ENCODE results near the gene FAM222A.

Gene FAM222A

DNA sequence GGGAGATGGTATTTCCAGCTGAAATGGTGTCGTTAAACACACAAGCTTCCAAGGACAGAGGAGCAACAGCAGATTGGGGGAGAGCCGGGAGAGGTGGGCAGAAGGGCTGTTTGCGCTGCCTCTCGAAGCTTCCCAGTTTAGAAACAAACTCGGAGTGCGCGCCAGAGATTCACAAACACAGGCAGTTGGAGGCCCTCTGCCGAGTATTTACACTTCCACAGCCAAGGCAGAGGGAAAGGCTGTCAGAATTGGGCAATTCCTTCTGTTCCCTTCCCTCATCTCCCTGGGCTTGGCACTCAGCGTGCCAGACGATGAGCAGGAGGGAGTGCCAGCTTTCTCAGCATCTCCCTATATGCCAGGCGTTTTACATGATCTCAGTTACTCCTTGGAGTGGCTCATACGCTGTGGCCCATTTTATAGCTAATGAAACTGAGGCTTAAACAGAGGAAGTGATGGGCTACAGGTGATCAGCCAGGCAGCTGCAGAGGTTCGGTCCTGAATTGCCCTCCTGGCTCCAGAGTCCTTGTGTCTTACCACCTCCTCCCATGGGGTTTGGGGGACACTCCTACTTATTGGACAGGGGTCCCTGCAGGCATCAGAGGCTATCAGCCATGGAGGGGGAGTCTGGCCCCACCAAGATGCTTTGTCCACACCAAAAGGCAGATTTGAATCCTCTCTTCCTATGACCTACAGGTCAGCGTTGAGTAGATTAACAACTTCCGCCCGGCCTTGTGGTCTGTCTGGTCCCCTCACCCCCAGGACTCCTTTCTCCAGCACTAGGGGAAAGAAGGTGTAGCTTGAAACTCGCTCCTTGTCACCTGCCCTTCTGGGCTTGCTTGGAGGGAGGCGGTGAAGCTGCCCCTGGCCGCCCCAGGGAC lies 3.1 kb downstream of the FAM222A start:
- TF ChIP-seq ISL1 (CRISPR knock-in tag; IDR thresholded peaks at IDR 0.05): no peak
- TF ChIP-seq TSHZ2 (CRISPR knock-in tag; IDR thresholded peaks at IDR 0.05): no peak
- no peak for TF ChIP-seq ZNF565 (CRISPR knock-in tag; conservative IDR thresholded peaks at IDR 0.05; ENCODE audit: low read depth)
- TF ChIP-seq ZFP3 (CRISPR knock-in tag; IDR thresholded peaks at IDR 0.05): no peak
- TF ChIP-seq CSRNP3 (CRISPR knock-in tag; IDR thresholded peaks at IDR 0.05): no peak
- peak; percentile 9; the same call in 1 of the 2 replicates for TF ChIP-seq ZNF70 (CRISPR knock-in tag; IDR thresholded peaks at IDR 0.05)
- TF ChIP-seq, protein P1, sequence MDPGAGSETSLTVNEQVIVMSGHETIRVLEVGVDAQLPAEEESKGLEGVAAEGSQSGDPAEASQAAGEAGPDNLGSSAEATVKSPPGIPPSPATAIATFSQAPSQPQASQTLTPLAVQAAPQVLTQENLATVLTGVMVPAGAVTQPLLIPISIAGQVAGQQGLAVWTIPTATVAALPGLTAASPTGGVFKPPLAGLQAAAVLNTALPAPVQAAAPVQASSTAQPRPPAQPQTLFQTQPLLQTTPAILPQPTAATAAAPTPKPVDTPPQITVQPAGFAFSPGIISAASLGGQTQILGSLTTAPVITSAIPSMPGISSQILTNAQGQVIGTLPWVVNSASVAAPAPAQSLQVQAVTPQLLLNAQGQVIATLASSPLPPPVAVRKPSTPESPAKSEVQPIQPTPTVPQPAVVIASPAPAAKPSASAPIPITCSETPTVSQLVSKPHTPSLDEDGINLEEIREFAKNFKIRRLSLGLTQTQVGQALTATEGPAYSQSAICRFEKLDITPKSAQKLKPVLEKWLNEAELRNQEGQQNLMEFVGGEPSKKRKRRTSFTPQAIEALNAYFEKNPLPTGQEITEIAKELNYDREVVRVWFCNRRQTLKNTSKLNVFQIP (CRISPR knock-in tag; IDR thresholded peaks at IDR 0.05; ENCODE audit: borderline replicate concordance, low read depth): no peak
- TF ChIP-seq PPARA (CRISPR knock-in tag; IDR thresholded peaks at IDR 0.05; ENCODE audit: borderline replicate concordance): no peak
- no peak for TF ChIP-seq ZNF8 (CRISPR knock-in tag; IDR thresholded peaks at IDR 0.05)
- ATAC-seq: no peak

DNA sequence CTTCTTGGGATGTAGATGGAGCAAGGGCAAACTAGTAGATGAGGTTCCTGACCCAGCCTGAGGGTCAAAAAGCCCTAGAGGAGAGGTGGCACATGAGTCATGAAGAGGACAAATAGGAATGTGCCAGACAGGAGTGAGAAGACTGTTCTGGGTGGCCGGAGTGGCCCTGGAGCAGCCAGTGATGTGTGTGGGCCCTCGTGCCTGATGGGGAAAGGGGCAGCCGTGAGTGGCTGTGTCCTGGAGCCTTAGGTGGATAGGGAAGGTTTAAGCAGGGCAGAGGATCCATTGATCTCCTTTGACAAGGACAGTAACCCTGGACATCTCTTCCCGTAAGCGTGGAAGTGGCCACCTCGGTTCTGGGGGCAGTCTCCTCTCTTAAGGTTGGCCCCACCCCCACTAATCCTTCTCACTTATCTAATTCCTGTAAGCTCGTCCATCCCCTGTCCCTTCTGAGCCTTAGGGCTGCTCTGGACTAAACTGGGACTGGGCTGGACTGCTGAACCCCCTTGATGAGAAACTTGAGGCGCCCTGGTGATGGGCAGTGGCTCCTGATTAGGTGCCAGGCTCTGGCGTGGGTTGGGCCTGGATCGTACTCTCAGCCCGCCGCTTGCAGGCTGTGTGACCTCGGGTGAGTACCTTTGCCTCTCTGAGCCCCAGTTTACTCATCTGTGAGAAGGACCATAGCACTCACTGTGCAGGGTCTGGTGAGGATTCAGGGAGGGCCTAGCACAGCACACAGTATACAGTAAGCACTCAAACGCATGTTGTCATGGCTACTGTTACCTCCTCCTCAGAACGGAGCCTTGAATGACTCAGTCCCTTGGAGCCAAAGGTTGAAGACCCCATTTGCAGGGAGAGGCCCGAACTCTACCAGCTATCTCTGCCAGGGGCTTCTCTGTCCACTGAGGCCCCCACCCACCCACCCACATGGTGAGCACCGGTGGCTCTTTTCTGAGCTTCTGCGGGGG lies 4.0 kb downstream of the FAM222A start:
- no peak for ATAC-seq
- TF ChIP-seq TSHZ2 (CRISPR knock-in tag; IDR thresholded peaks at IDR 0.05): no peak
- TF ChIP-seq ZFP3 (CRISPR knock-in tag; IDR thresholded peaks at IDR 0.05): no peak
- TF ChIP-seq ZNF70 (CRISPR knock-in tag; IDR thresholded peaks at IDR 0.05): no peak
- no peak for TF ChIP-seq ZNF8 (CRISPR knock-in tag; IDR thresholded peaks at IDR 0.05)
- no peak for TF ChIP-seq ARNTL (CRISPR knock-in tag; IDR thresholded peaks at IDR 0.05; ENCODE audit: borderline replicate concordance, low read depth)
- TF ChIP-seq CSDC2 (CRISPR knock-in tag; IDR thresholded peaks at IDR 0.05): no peak
- no peak for TF ChIP-seq RARB (CRISPR knock-in tag; IDR thresholded peaks at IDR 0.05)
- no peak for TF ChIP-seq BACH2 (CRISPR knock-in tag; IDR thresholded peaks at IDR 0.05; ENCODE audit: borderline replicate concordance)
- no peak for TF ChIP-seq CREB5 (CRISPR knock-in tag; IDR thresholded peaks at IDR 0.05; ENCODE audit: low read depth)
- no peak for TF ChIP-seq PATZ1 (CRISPR knock-in tag; IDR thresholded peaks at IDR 0.05; ENCODE audit: borderline replicate concordance)
- no peak for TF ChIP-seq ISL1 (CRISPR knock-in tag; IDR thresholded peaks at IDR 0.05)
- no peak for TF ChIP-seq TOX (CRISPR knock-in tag; IDR thresholded peaks at IDR 0.05; ENCODE audit: borderline replicate concordance)
- TF ChIP-seq, protein P1 (CRISPR knock-in tag; IDR thresholded peaks at IDR 0.05; ENCODE audit: borderline replicate concordance, low read depth): no peak
- TF ChIP-seq ZNF565 (CRISPR knock-in tag; conservative IDR thresholded peaks at IDR 0.05; ENCODE audit: low read depth): no peak
- no peak for TF ChIP-seq SNAI2 (CRISPR knock-in tag; IDR thresholded peaks at IDR 0.05)
- TF ChIP-seq CSRNP3 (CRISPR knock-in tag; IDR thresholded peaks at IDR 0.05): no peak
- no peak for TF ChIP-seq PPARA (CRISPR knock-in tag; IDR thresholded peaks at IDR 0.05; ENCODE audit: borderline replicate concordance)

Data from SK-N-SH treated with all-trans-retinoic acid at 6 μM for 48 hours (cell line).